ENCODE results near the gene MPO. TPM values are rescaled to one million over a fixed set of nuclear protein-coding genes. Genes with fewer than 3 reads are reported as not detected.

MPO gene
- total RNA-seq, 1 donor from 2014 or later: not detected

- no peak for DNase-seq (ENCODE audit: low read depth)
These were observed 16.2 kb downstream of the MPO start for GRCh38 chr17:58264407-58265103.

GRCh38 chr17:58263773-58264172, 17.0 kb downstream of the MPO start:
- no peak for DNase-seq (ENCODE audit: low read depth)

- DNase-seq (ENCODE audit: low read depth): no peak
These were observed 18.6 kb downstream of the MPO start for GRCh38 chr17:58262149-58262548.

GRCh38 chr17:58254803-58255202, 25.9 kb downstream of the MPO start:
- DNase-seq (ENCODE audit: low read depth): no peak

GRCh38 chr17:58253082-58253481, 27.7 kb downstream of the MPO start:
- no peak for DNase-seq (ENCODE audit: low read depth)

GRCh38 chr17:58252141-58252540, 28.6 kb downstream of the MPO start:
- DNase-seq (ENCODE audit: low read depth): no peak

GRCh38 chr17:58250344-58251011, 30.3 kb downstream of the MPO start:
- DNase-seq (ENCODE audit: low read depth): no peak

GRCh38 chr17:58249270-58250133, 31.2 kb downstream of the MPO start:
- DNase-seq (ENCODE audit: low read depth): no peak

GRCh38 chr17:58248955-58249269, 31.8 kb downstream of the MPO start:
- DNase-seq (ENCODE audit: low read depth): no peak

GRCh38 chr17:58247511-58248363, 33.0 kb downstream of the MPO start:
- DNase-seq (ENCODE audit: low read depth): no peak

GRCh38 chr17:58246781-58247180, 34.0 kb downstream of the MPO start:
- no peak for DNase-seq (ENCODE audit: low read depth)

GRCh38 chr17:58246104-58246740, 34.5 kb downstream of the MPO start:
- no peak for DNase-seq (ENCODE audit: low read depth)

GRCh38 chr17:58245428-58246103, 35.2 kb downstream of the MPO start:
- DNase-seq (ENCODE audit: low read depth): peak; percentile 11

- no peak for DNase-seq (ENCODE audit: low read depth)
These were observed 35.8 kb downstream of the MPO start for GRCh38 chr17:58244963-58245362.

- DNase-seq (ENCODE audit: low read depth): no peak
These were observed 38.5 kb downstream of the MPO start for GRCh38 chr17:58242171-58242784.

GRCh38 chr17:58239987-58240386, 40.7 kb downstream of the MPO start:
- DNase-seq (ENCODE audit: low read depth): no peak

GRCh38 chr17:58238147-58238634, 42.5 kb downstream of the MPO start, which contains the start of gene LPO:
Gene LPO (plus strand): TSS chr17:58238584. CDS start chr17:58242980, 4,396 bp downstream.
- DNase-seq (ENCODE audit: low read depth): no peak

GRCh38 chr17:58236394-58236793, 44.3 kb downstream of the MPO start:
- DNase-seq (ENCODE audit: low read depth): no peak

- no peak for DNase-seq (ENCODE audit: low read depth)
These were observed 44.9 kb downstream of the MPO start for GRCh38 chr17:58235821-58236220.

- no peak for DNase-seq (ENCODE audit: low read depth)
These were observed 46.2 kb downstream of the MPO start for GRCh38 chr17:58234512-58234911.
